ENCODE data around the gene CFAP141. TPM values are rescaled to one million over a fixed set of nuclear protein-coding genes. Genes with fewer than 3 reads are reported as not detected.

Gene CFAP141
- total and polyA plus RNA-seq, 2 of the 13 experiments (the other 11 are each of a cell fraction or from before 2014, with no cell fraction given), result not detected

DNA sequence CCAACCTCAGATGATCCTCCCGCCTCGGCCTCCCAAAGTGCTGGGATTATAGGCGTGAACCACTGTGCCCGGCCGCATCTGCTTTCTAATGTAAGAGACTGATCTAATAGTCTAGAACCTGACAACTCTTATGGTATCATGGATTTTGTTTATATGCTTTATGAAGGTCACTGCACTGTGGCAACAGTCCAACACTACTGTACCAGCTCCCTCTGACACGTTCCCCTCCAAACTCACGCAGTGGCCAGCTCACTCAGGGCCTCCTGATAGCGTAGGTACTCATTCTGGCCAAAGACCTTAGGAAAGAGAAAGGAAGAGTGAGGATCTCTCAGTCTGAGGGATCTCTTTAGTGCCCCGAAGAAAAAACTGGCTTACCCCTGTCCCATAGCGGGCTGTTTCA lies 6.0 kb upstream of the CFAP141 start (continued):
- TF ChIP-seq, protein P1, sequence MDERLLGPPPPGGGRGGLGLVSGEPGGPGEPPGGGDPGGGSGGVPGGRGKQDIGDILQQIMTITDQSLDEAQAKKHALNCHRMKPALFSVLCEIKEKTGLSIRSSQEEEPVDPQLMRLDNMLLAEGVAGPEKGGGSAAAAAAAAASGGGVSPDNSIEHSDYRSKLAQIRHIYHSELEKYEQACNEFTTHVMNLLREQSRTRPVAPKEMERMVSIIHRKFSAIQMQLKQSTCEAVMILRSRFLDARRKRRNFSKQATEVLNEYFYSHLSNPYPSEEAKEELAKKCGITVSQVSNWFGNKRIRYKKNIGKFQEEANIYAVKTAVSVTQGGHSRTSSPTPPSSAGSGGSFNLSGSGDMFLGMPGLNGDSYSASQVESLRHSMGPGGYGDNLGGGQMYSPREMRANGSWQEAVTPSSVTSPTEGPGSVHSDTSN (CRISPR knock-in tag; IDR thresholded peaks at IDR 0.05), result no peak

DNA sequence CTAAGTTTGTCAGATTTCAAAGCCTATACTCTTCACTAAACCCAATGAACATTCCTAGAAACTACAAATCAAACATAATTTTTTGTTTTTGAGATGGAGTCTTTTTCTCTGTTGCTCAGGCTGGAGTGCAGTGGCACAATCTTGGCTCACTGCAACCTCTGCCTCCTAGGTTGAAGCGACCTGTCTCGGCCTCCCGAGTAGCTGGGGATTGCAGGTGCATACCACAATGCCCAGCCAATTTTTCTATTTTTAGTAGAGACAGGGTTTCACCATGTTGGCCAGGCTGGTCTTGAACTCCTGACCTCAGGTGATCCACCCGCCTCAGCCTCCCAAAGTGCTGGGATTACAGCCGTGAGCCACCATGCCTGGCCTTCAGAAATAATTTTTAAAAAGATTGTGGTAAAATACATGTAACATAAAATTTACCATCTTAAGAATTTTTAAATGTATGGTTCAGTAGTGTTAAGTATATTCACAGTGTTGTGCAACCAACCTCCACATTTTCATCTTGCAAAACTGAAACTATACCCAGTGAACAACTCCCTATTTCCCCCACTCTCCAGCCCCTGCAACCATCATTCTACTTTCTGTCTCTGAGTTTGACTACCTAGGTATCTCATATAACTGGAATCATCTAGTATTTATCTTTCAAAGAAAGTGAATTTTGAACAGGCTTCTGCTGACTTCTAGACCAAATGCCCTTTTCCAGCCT lies 2.7 kb upstream of the CFAP141 start:
- H3K9me3 ChIP-seq (ENCODE audit: low read length), result no peaks in the 10 kb centered on the region
- no peak overlapping the region for H3K4me2 ChIP-seq (ENCODE audit: low read depth, low read length)
- ATAC-seq (no peak), DNase-seq (ENCODE audit: low spot score) (no peak), FAIRE-seq (no peak)
- intact Hi-C loops (cut with micrococcal nuclease; ENCODE audit: unreplicated experiment), result no loop called here
- no peaks in the 10 kb centered on the region for H4K20me1 ChIP-seq (ENCODE audit: insufficient read depth, low read length)
- no peak overlapping the region for H3K9ac ChIP-seq (ENCODE audit: insufficient read depth, low read depth, low read length)
- no TSS peak for BruUV-seq (replicated peaks)
- WGBS (ENCODE audit: low lambda C conversion rate), result 97% methylated on average over 5 of the region's 5 CpGs
- POLR2A ChIA-PET, result interaction anchor here (1.2 to 2.6 kb wide), 3 partner anchors 9 to 12 kb away, joined by 3 to 7 read pairs (median 7); partner anchors contain the start of gene UBAP2L
- no peak overlapping the region for H3K27ac ChIP-seq (ENCODE audit: extremely low read length, insufficient read depth, low read length)
- CTCF ChIA-PET (ENCODE audit: low intra/inter-chr PET ratio, low total read pairs), result no interaction called here
- peaks cover 14 to 61% of the 10 kb centered on the region in 2 experiments for H3K36me3 ChIP-seq (replicated peaks in 1 of 2; ENCODE audit: control insufficient read depth in 1 of 2, insufficient read depth in 2 of 2, low read length in 2 of 2)
- H3K79me2 ChIP-seq (ENCODE audit: insufficient read depth, low read length), result no peaks in the 10 kb centered on the region
- no peak overlapping the region for H3K4me3 ChIP-seq (replicated peaks in 1 of 3; ENCODE audit: insufficient read depth in 1 of 3, low read depth in 2 of 3, low read length in 3 of 3)
- peaks cover 3% of the 10 kb centered on the region for H3K4me1 ChIP-seq (ENCODE audit: insufficient read depth, low read length)
- in situ Hi-C loops (cut with HindIII; ENCODE audit: extremely low pct_ligation_motif_present, low pct_unique_long_range_greater_than_20kb), result no loop called here
- no peaks in the 10 kb centered on the region for H3K27me3 ChIP-seq (ENCODE audit: control insufficient read depth in 1 of 2, insufficient read depth in 2 of 2, low read length in 2 of 2)
- H2AFZ ChIP-seq (ENCODE audit: low read length), result no peak overlapping the region
- TF ChIP-seq, protein P2, sequence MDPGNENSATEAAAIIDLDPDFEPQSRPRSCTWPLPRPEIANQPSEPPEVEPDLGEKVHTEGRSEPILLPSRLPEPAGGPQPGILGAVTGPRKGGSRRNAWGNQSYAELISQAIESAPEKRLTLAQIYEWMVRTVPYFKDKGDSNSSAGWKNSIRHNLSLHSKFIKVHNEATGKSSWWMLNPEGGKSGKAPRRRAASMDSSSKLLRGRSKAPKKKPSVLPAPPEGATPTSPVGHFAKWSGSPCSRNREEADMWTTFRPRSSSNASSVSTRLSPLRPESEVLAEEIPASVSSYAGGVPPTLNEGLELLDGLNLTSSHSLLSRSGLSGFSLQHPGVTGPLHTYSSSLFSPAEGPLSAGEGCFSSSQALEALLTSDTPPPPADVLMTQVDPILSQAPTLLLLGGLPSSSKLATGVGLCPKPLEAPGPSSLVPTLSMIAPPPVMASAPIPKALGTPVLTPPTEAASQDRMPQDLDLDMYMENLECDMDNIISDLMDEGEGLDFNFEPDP (CRISPR knock-in tag; conservative IDR thresholded peaks at IDR 0.05), result no peak
- TF ChIP-seq RNF2 (conservative IDR thresholded peaks at IDR 0.05; ENCODE audit: low read depth), result no peak
- TF ChIP-seq, protein P3, sequence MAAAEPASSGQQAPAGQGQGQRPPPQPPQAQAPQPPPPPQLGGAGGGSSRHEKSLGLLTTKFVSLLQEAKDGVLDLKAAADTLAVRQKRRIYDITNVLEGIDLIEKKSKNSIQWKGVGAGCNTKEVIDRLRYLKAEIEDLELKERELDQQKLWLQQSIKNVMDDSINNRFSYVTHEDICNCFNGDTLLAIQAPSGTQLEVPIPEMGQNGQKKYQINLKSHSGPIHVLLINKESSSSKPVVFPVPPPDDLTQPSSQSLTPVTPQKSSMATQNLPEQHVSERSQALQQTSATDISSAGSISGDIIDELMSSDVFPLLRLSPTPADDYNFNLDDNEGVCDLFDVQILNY (CRISPR knock-in tag; conservative IDR thresholded peaks at IDR 0.05), result no peak
- TF ChIP-seq, protein P4, sequence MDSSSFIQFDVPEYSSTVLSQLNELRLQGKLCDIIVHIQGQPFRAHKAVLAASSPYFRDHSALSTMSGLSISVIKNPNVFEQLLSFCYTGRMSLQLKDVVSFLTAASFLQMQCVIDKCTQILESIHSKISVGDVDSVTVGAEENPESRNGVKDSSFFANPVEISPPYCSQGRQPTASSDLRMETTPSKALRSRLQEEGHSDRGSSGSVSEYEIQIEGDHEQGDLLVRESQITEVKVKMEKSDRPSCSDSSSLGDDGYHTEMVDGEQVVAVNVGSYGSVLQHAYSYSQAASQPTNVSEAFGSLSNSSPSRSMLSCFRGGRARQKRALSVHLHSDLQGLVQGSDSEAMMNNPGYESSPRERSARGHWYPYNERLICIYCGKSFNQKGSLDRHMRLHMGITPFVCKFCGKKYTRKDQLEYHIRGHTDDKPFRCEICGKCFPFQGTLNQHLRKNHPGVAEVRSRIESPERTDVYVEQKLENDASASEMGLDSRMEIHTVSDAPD (CRISPR knock-in tag; IDR thresholded peaks at IDR 0.05), result no peak
- TF ChIP-seq, protein P5, sequence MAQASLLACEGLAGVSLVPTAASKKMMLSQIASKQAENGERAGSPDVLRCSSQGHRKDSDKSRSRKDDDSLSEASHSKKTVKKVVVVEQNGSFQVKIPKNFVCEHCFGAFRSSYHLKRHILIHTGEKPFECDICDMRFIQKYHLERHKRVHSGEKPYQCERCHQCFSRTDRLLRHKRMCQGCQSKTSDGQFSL (CRISPR knock-in tag; IDR thresholded peaks at IDR 0.05), result no peak
- TF ChIP-seq, protein P6, sequence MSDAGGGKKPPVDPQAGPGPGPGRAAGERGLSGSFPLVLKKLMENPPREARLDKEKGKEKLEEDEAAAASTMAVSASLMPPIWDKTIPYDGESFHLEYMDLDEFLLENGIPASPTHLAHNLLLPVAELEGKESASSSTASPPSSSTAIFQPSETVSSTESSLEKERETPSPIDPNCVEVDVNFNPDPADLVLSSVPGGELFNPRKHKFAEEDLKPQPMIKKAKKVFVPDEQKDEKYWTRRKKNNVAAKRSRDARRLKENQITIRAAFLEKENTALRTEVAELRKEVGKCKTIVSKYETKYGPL (CRISPR knock-in tag; IDR thresholded peaks at IDR 0.05), result no peak
- no peak for TF ChIP-seq KDM4B (CRISPR knock-in tag; IDR thresholded peaks at IDR 0.05)
- no peak for TF ChIP-seq ZNF143 (CRISPR knock-in tag; IDR thresholded peaks at IDR 0.05)
- TF ChIP-seq NFE2L2 (IDR thresholded peaks at IDR 0.05; ENCODE audit: low read length), result no peak
- TF ChIP-seq FOXO1 (CRISPR knock-in tag; IDR thresholded peaks at IDR 0.05), result no peak
- TF ChIP-seq, protein P7, sequence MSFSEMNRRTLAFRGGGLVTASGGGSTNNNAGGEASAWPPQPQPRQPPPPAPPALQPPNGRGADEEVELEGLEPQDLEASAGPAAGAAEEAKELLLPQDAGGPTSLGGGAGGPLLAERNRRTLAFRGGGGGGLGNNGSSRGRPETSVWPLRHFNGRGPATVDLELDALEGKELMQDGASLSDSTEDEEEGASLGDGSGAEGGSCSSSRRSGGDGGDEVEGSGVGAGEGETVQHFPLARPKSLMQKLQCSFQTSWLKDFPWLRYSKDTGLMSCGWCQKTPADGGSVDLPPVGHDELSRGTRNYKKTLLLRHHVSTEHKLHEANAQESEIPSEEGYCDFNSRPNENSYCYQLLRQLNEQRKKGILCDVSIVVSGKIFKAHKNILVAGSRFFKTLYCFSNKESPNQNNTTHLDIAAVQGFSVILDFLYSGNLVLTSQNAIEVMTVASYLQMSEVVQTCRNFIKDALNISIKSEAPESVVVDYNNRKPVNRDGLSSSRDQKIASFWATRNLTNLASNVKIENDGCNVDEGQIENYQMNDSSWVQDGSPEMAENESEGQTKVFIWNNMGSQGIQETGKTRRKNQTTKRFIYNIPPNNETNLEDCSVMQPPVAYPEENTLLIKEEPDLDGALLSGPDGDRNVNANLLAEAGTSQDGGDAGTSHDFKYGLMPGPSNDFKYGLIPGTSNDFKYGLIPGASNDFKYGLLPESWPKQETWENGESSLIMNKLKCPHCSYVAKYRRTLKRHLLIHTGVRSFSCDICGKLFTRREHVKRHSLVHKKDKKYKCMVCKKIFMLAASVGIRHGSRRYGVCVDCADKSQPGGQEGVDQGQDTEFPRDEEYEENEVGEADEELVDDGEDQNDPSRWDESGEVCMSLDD (CRISPR knock-in tag; IDR thresholded peaks at IDR 0.05; ENCODE audit: borderline replicate concordance), result no peak
- no peak for TF ChIP-seq XBP1 (CRISPR knock-in tag; IDR thresholded peaks at IDR 0.05)
- no peak for TF ChIP-seq TARDBP (CRISPR knock-in tag; IDR thresholded peaks at IDR 0.05)

All from HepG2 (cell line).